B cell (primary cell): ENCODE measurements around the gene ZNF148. TPM values are rescaled to one million over a fixed set of nuclear protein-coding genes. Genes with fewer than 3 reads are reported as not detected.

ENCODE experiments used
- ATAC-seq: fragments of 200-7000 bp; cut with Tn5 transposase; one replicate; pipeline ENCODE4 v1.10.0; 2021; ENCODE audit warnings: low read depth, mild to moderate bottlenecking, moderate number of reproducible peaks, moderate library complexity
- CTCF ChIA-PET: fragments of 350-600 bp; sonication (Branson Sonifier 250); formaldehyde crosslinking; loops from one replicate; lab custom pipeline; 2021; ENCODE audit warnings: antibody characterized with exemption, inconsistent platforms; lab: Charles Lee
- POLR2A ChIA-PET: fragments of 350-600 bp; sonication (Branson Sonifier 250); formaldehyde crosslinking; loops from one replicate; lab custom pipeline; 2021; ENCODE audit warnings: antibody characterized with exemption; lab: Charles Lee
- DNase-seq: peaks from one replicate; pipeline ENCODE4 v3.0.0; 2013
- H2AFZ ChIP-seq: 2 replicates; pipeline ENCODE4 v1.6.1; 2012; ENCODE audit warnings: mild to moderate bottlenecking, low read depth, low read length; ENCODE audit not compliant: insufficient read depth, poor library complexity, severe bottlenecking
- H3K27ac ChIP-seq, 2 donors: 1 replicate in 1 of 2; 2 replicates in 1 of 2; pipeline ENCODE4 v1.5.1; 2012 to 2013; ENCODE audit warnings: low read length in 2 of 2, mild to moderate bottlenecking in 2 of 2, moderate library complexity in 1 of 2
- H3K27me3 ChIP-seq, 4 experiments: fragments of 200-600 bp in 1 of 4; sonication (generic) in 1 of 4; replicated peaks in 1 of 4; 1 replicate in 2 of 4; 2 replicates in 2 of 4; pipeline versions ENCODE4 v1.6.1 to v1.7.0; 2013 to 2016; ENCODE audit warnings: low read length in 3 of 4, mild to moderate bottlenecking in 2 of 4, mixed read lengths in 1 of 4, moderate library complexity in 1 of 4; ENCODE audit not compliant: insufficient read depth in 4 of 4, control insufficient read depth in 3 of 4; ENCODE audit errors: control extremely low read depth in 1 of 4
- H3K36me3 ChIP-seq, 2 experiments: replicated peaks in 1 of 2; 1 replicate in 1 of 2; 2 replicates in 1 of 2; pipeline versions ENCODE4 v1.6.1 to v1.7.1; 2013; ENCODE audit warnings: low read length in 1 of 2; ENCODE audit not compliant: insufficient read depth in 2 of 2, control insufficient read depth in 1 of 2; ENCODE audit errors: control extremely low read depth in 1 of 2, extremely low read depth in 1 of 2
- H3K4me1 ChIP-seq, 2 donors: fragments of 200-600 bp in 1 of 2; sonication (generic) in 1 of 2; 1 replicate in 1 of 2; 2 replicates in 1 of 2; pipeline versions ENCODE4 v1.5.1 to v1.6.1; 2013 to 2017; ENCODE audit warnings: low read length in 2 of 2; ENCODE audit not compliant: control insufficient read depth in 2 of 2, insufficient read depth in 2 of 2
- H3K4me2 ChIP-seq: replicated peaks from 2 replicates; pipeline ENCODE3; 2012; ENCODE audit warnings: mild to moderate bottlenecking, low read depth, low read length; ENCODE audit not compliant: poor library complexity, severe bottlenecking
- H3K4me3 ChIP-seq, 5 experiments: fragments of 200-600 bp in 1 of 5; sonication (generic) in 1 of 5; 1 replicate in 3 of 5; 2 replicates in 2 of 5; pipeline versions ENCODE4 v1.5.1 to v1.7.0; 2011 to 2016; ENCODE audit warnings: low read length in 4 of 5, mild to moderate bottlenecking in 4 of 5, low read depth in 2 of 5, control low read depth in 1 of 5, moderate library complexity in 1 of 5; ENCODE audit not compliant: insufficient read depth in 1 of 5; ENCODE audit errors: control extremely low read depth in 1 of 5, extremely low read depth in 1 of 5
- H3K79me2 ChIP-seq: fragments of 200-600 bp; sonication (generic); one replicate; pipeline ENCODE4 v1.6.0; 2016; ENCODE audit warnings: low read length; ENCODE audit not compliant: control insufficient read depth, insufficient read depth
- H3K9ac ChIP-seq: fragments of 200-600 bp; sonication (generic); 2 replicates; pipeline ENCODE4 v1.6.1; 2017; ENCODE audit warnings: mild to moderate bottlenecking, low read length, moderate library complexity
- H3K9me3 ChIP-seq, 3 donors: one replicate each; pipeline versions ENCODE4 v1.6.1 to v1.7.1; 2013; ENCODE audit warnings: low read length in 2 of 3; ENCODE audit not compliant: control insufficient read depth in 2 of 3, insufficient read depth in 1 of 3; ENCODE audit errors: control extremely low read depth in 1 of 3
- H4K20me1 ChIP-seq: 2 replicates; pipeline ENCODE4 v1.6.0; 2012; ENCODE audit warnings: mild to moderate bottlenecking, low read length; ENCODE audit not compliant: insufficient read depth, control insufficient read depth, poor library complexity, severe bottlenecking
- H3K27ac Mint-ChIP-seq: one replicate; pipeline ENCODE4 v1.8.0; 2021; ENCODE audit warnings: mixed read lengths
- H3K27me3 Mint-ChIP-seq: one replicate; pipeline ENCODE4 v1.8.0; 2021; ENCODE audit warnings: mixed read lengths
- H3K4me1 Mint-ChIP-seq: one replicate; pipeline ENCODE4 v1.8.0; 2021; ENCODE audit warnings: mixed read lengths
- H3K4me3 Mint-ChIP-seq: one replicate; pipeline ENCODE4 v1.8.0; 2021; ENCODE audit warnings: mixed read lengths
- H3K9me3 Mint-ChIP-seq: one replicate; pipeline ENCODE4 v1.8.0; 2022; ENCODE audit warnings: mixed read lengths; ENCODE audit not compliant: insufficient read depth
- CTCF ChIP-seq: fragments of 200-600 bp; IDR thresholded peaks from one replicate; pipeline ENCODE4 v1.8.0; 2022; ENCODE audit warnings: antibody characterized with exemption, mild to moderate bottlenecking
- EZH2 ChIP-seq: IDR thresholded peaks from 2 replicates; pipeline ENCODE4 v1.6.1; 2012; ENCODE audit warnings: borderline replicate concordance, low read depth, mild to moderate bottlenecking, moderate library complexity, low read length; ENCODE audit not compliant: insufficient read depth, poor library complexity, severe bottlenecking
- WGBS: methylation state at CpG from one replicate; pipeline ENCODE4 v1.1.5; 2013; ENCODE audit warnings: missing lambda C conversion rate; ENCODE audit not compliant: insufficient coverage; 5-methylcytosine and 5-hydroxymethylcytosine counted together
- intact Hi-C: fragments of 100-400 bp; cut with micrococcal nuclease; formaldehyde crosslinking; loops from one replicate; pipeline ENCODE4 v1.10.0; 2022
- polyA plus RNA-seq: library from polyadenylated mRNA; depleted of rRNA; stranded (reverse); fragments of >200 nt; gene quantifications from 2 replicates; pipeline ENCODE4 v1.2.3, GENCODE V29; 2012
- total RNA-seq, 2 donors: library from RNA; stranded (reverse); fragments of 120-200 nt in 1 of 2; gene quantifications; 1 replicate in 1 of 2; 2 replicates in 1 of 2; pipeline versions ENCODE4 v1.2.3 to v1.2.4, GENCODE V29; 2013 to 2022

The ZNF148 gene
- total and polyA plus RNA-seq, 2 donors (not counting 1 experiment from before 2014, with no cell fraction given), result 8.1 to 71.5 TPM

- H3K9ac ChIP-seq, result no peak overlapping the region
- Mint-ChIP-seq H3K4me3 (no peak overlapping the region), H3K9me3 (no peaks in the 10 kb centered on the region), H3K4me1 (peaks cover 4% of the 10 kb centered on the region), H3K27me3 (no peaks in the 10 kb centered on the region), H3K27ac (no peak overlapping the region)
- CTCF ChIA-PET, result no interaction called here
- H3K4me3 ChIP-seq, result no peak overlapping the region
- no peak overlapping the region for H2AFZ ChIP-seq
- ATAC-seq, result no peak
- no peak overlapping the region for H3K4me2 ChIP-seq
- H3K9me3 ChIP-seq, result no peaks in the 10 kb centered on the region
- H3K4me1 ChIP-seq, result no peaks in the 10 kb centered on the region
- peaks cover 11 to 13% of the 10 kb centered on the region in 2 experiments for H3K36me3 ChIP-seq
- intact Hi-C loops, result loop anchor here (10.0 kb wide), 1 partner anchor 273 kb away; no protein-coding TSS in a partner anchor
- no peaks in the 10 kb centered on the region for H3K79me2 ChIP-seq
- H3K27me3 ChIP-seq, result no peaks in the 10 kb centered on the region
- no peak overlapping the region for H3K27ac ChIP-seq
- TF ChIP-seq EZH2 (no peak), CTCF (no peak)
- DNase-seq, result no peak
- POLR2A ChIA-PET, result interaction anchor here (0.7 kb wide), 1 partner anchor 117 kb away, joined by 3 read pairs; no protein-coding TSS in a partner anchor
- H4K20me1 ChIP-seq, result no peaks in the 10 kb centered on the region
- no CpG with 5 or more reads among the region's 1 CpG for WGBS
These were observed 107.7 kb downstream of the ZNF148 start for GRCh38 chr3:125267460-125267859.

GRCh38 chr3:125266971-125267370, 108.2 kb downstream of the ZNF148 start:
- TF ChIP-seq CTCF (no peak), EZH2 (no peak)
- H3K9me3 ChIP-seq, result no peaks in the 10 kb centered on the region
- 94% methylated on average over 3 of the region's 3 CpGs for WGBS
- Mint-ChIP-seq H3K27me3 (no peaks in the 10 kb centered on the region), H3K4me3 (no peak overlapping the region), H3K27ac (no peak overlapping the region), H3K9me3 (no peaks in the 10 kb centered on the region), H3K4me1 (peaks cover 4% of the 10 kb centered on the region)
- peaks cover 10% of the 10 kb centered on the region in 2 experiments for H3K36me3 ChIP-seq
- DNase-seq (no peak), ATAC-seq (no peak)
- CTCF ChIA-PET, result no interaction called here
- H3K4me3 ChIP-seq, result no peak overlapping the region
- no peak overlapping the region for H3K27ac ChIP-seq
- intact Hi-C loops, result loop anchor here (10.0 kb wide), 1 partner anchor 272 kb away; no protein-coding TSS in a partner anchor
- no peaks in the 10 kb centered on the region for H4K20me1 ChIP-seq
- H3K27me3 ChIP-seq, result no peaks in the 10 kb centered on the region
- no peaks in the 10 kb centered on the region for H3K4me1 ChIP-seq
- no peak overlapping the region for H2AFZ ChIP-seq
- POLR2A ChIA-PET, result interaction anchor here (0.7 kb wide), 1 partner anchor 116 kb away, joined by 3 read pairs; no protein-coding TSS in a partner anchor
- no peaks in the 10 kb centered on the region for H3K79me2 ChIP-seq
- no peak overlapping the region for H3K4me2 ChIP-seq
- H3K9ac ChIP-seq, result no peak overlapping the region
